ENCODE data around the gene HK3.

DNA sequence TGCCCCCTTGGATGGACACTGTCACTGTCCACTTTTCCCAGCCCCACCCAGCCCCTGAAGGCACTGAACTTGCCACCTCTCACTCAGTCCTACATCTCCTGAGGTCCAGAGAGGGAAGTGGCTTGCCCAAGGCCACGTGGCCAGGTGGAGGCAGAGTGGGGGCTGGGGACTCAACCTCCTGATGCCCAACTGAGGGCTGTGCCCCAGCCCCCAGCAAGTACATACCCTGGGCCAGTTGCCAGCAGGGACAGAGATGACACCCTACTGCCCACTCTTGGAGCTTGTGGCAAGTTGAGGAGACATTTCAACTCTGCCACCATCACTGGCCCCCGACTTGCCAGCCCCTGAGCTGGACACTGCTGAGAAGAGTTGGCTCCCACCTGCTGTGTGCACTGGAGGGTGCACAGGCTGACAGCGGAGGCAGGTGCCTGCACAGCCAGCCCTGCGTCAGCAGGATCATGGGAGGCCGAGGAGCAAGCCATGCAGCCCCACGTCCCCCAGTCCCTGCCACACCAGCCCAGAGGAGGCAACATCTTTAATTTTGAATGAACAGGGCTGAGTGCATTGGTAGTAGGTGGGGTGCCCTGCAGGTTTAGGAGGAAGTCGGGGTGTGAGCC is 49.4 kb downstream of the HK3 start:
- TF ChIP-seq TCF7 (CRISPR knock-in tag; IDR thresholded peaks at IDR 0.05; ENCODE audit: low read depth) (no peak), USF2 (CRISPR knock-in tag; IDR thresholded peaks at IDR 0.05) (no peak), PRDM15 (CRISPR knock-in tag; IDR thresholded peaks at IDR 0.05) (no peak), NR3C1 (CRISPR knock-in tag; conservative IDR thresholded peaks at IDR 0.05; ENCODE audit: low read depth) (no peak), MAX (CRISPR knock-in tag; IDR thresholded peaks at IDR 0.05) (no peak), JUN (CRISPR knock-in tag; IDR thresholded peaks at IDR 0.05) (no peak), NR2C2 (CRISPR knock-in tag; IDR thresholded peaks at IDR 0.05) (no peak)
- TF ChIP-seq, protein P1, sequence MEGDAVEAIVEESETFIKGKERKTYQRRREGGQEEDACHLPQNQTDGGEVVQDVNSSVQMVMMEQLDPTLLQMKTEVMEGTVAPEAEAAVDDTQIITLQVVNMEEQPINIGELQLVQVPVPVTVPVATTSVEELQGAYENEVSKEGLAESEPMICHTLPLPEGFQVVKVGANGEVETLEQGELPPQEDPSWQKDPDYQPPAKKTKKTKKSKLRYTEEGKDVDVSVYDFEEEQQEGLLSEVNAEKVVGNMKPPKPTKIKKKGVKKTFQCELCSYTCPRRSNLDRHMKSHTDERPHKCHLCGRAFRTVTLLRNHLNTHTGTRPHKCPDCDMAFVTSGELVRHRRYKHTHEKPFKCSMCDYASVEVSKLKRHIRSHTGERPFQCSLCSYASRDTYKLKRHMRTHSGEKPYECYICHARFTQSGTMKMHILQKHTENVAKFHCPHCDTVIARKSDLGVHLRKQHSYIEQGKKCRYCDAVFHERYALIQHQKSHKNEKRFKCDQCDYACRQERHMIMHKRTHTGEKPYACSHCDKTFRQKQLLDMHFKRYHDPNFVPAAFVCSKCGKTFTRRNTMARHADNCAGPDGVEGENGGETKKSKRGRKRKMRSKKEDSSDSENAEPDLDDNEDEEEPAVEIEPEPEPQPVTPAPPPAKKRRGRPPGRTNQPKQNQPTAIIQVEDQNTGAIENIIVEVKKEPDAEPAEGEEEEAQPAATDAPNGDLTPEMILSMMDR (IDR thresholded peaks at IDR 0.05), result no peak
- TF ChIP-seq, protein P2, sequence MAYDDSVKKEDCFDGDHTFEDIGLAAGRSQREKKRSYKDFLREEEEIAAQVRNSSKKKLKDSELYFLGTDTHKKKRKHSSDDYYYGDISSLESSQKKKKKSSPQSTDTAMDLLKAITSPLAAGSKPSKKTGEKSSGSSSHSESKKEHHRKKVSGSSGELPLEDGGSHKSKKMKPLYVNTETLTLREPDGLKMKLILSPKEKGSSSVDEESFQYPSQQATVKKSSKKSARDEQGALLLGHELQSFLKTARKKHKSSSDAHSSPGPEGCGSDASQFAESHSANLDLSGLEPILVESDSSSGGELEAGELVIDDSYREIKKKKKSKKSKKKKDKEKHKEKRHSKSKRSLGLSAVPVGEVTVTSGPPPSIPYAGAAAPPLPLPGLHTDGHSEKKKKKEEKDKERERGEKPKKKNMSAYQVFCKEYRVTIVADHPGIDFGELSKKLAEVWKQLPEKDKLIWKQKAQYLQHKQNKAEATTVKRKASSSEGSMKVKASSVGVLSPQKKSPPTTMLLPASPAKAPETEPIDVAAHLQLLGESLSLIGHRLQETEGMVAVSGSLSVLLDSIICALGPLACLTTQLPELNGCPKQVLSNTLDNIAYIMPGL (CRISPR knock-in tag; IDR thresholded peaks at IDR 0.05), result no peak

Measured in WTC11 (cell line).